Liver (tissue), 9 donors: Measurements from ENCODE around the gene PLEKHA8. TPM values are rescaled to one million over a fixed set of nuclear protein-coding genes. Genes with fewer than 3 reads are reported as not detected.

Experiments used
- DNase-seq: peaks from one replicate; pipeline ENCODE4 v3.0.0-alpha.2; 2017; ENCODE audit warnings: low spot score
- H3K27ac ChIP-seq, 2 donors: one replicate each; pipeline ENCODE4 v1.7.0; 2013; ENCODE audit warnings: inconsistent platforms in 2 of 2, low read length in 2 of 2, control low read depth in 1 of 2, low read depth in 1 of 2, mild to moderate bottlenecking in 1 of 2
- H3K27me3 ChIP-seq, 4 donors: one replicate each; pipeline versions ENCODE4 v1.6.1 to v1.7.0; 2013; ENCODE audit warnings: low read length in 3 of 4, inconsistent platforms in 1 of 4, mild to moderate bottlenecking in 1 of 4, moderate library complexity in 1 of 4; ENCODE audit not compliant: control insufficient read depth in 4 of 4, insufficient read depth in 4 of 4
- H3K36me3 ChIP-seq, 4 donors: one replicate each; pipeline versions ENCODE4 v1.6.1 to v1.7.0; 2013; ENCODE audit warnings: low read length in 3 of 4, mild to moderate bottlenecking in 3 of 4, low read depth in 1 of 4, moderate library complexity in 1 of 4; ENCODE audit not compliant: control insufficient read depth in 4 of 4, insufficient read depth in 3 of 4
- H3K4me1 ChIP-seq, 4 donors: one replicate each; pipeline versions ENCODE4 v1.6.1 to v1.7.0; 2013; ENCODE audit warnings: low read length in 3 of 4, mild to moderate bottlenecking in 3 of 4, moderate library complexity in 1 of 4; ENCODE audit not compliant: control insufficient read depth in 4 of 4, insufficient read depth in 4 of 4
- H3K4me3 ChIP-seq, 3 donors: one replicate each; pipeline versions ENCODE4 v1.6.1 to v1.7.0; 2013; ENCODE audit warnings: low read length in 3 of 3, control low read depth in 1 of 3, low read depth in 1 of 3, mild to moderate bottlenecking in 1 of 3
- H3K9ac ChIP-seq, 2 donors: one replicate each; pipeline ENCODE4 v1.7.0; 2013; ENCODE audit warnings: low read length in 2 of 2, mild to moderate bottlenecking in 2 of 2, moderate library complexity in 2 of 2, control low read depth in 1 of 2, low read depth in 1 of 2
- H3K9me3 ChIP-seq, 4 donors: one replicate each; pipeline versions ENCODE4 v1.6.1 to v1.7.0; 2013; ENCODE audit warnings: low read length in 3 of 4; ENCODE audit not compliant: control insufficient read depth in 4 of 4
- EGR1 ChIP-seq, 2 donors: IDR thresholded peaks; 2 replicates each; pipeline ENCODE4 v1.6.1; 2016 to 2018; ENCODE audit warnings: antibody characterized with exemption in 2 of 2, low read depth in 2 of 2
- FOXA1 ChIP-seq: IDR thresholded peaks from 2 replicates; pipeline ENCODE4 v1.6.1; 2016; ENCODE audit warnings: antibody characterized with exemption
- FOXA2 ChIP-seq: IDR thresholded peaks from 2 replicates; pipeline ENCODE4 v1.6.1; 2016; ENCODE audit warnings: antibody characterized with exemption
- HNF4A ChIP-seq, 2 donors: conservative IDR thresholded peaks; 2 replicates each; pipeline ENCODE4 v1.6.1; 2016; ENCODE audit warnings: antibody characterized with exemption in 2 of 2, mild to moderate bottlenecking in 2 of 2
- HNF4G ChIP-seq: IDR thresholded peaks from 2 replicates; pipeline ENCODE4 v1.6.1; 2016; ENCODE audit warnings: antibody characterized with exemption
- NR2F2 ChIP-seq: IDR thresholded peaks from 2 replicates; pipeline ENCODE4 v1.6.1; 2016; ENCODE audit warnings: antibody characterized with exemption
- RAD21 ChIP-seq, 2 donors: IDR thresholded peaks; 2 replicates each; pipeline ENCODE4 v1.6.1; 2016; ENCODE audit warnings: antibody characterized with exemption in 2 of 2, mild to moderate bottlenecking in 2 of 2
- RXRA ChIP-seq, 2 donors: IDR thresholded peaks; 2 replicates each; pipeline ENCODE4 v1.6.1; 2017 to 2018; ENCODE audit warnings: antibody characterized with exemption in 2 of 2, mild to moderate bottlenecking in 1 of 2
- SP1 ChIP-seq: IDR thresholded peaks from 2 replicates; pipeline ENCODE4 v1.6.1; 2018; ENCODE audit warnings: antibody characterized with exemption, mild to moderate bottlenecking
- TAF1 ChIP-seq: conservative IDR thresholded peaks from 2 replicates; pipeline ENCODE4 v1.6.1; 2016; ENCODE audit warnings: antibody characterized with exemption, mild to moderate bottlenecking
- YY1 ChIP-seq: IDR thresholded peaks from 2 replicates; pipeline ENCODE4 v1.6.1; 2016; ENCODE audit warnings: antibody characterized with exemption, mild to moderate bottlenecking
- WGBS: extraction: QIAGEN DNeasy Blood & Tissue Kit; methylation state at CpG from one replicate; pipeline ENCODE4 v1.1.7; 2013; 5-methylcytosine and 5-hydroxymethylcytosine counted together
- polyA plus RNA-seq, 2 donors: library from polyadenylated mRNA; stranded (reverse) in 1 of 2; unstranded in 1 of 2; fragments of 200-250 nt in 1 of 2; fragments of >200 nt in 1 of 2; fragmentation: Nextera tagmentation in 1 of 2; extraction: Ambion mirVana in 1 of 2; gene quantifications; one replicate each; pipeline versions ENCODE4 v1.2.1 to v1.2.3, GENCODE V29; 2013 to 2015
- total RNA-seq, 2 donors: library from RNA; depleted of rRNA; stranded (reverse); fragments of >200 nt; gene quantifications; one replicate each; pipeline ENCODE4 v1.2.3, GENCODE V29; 2014
- TF ChIP-seq, protein P1 (sequence below): fragments of 150-350 bp; IDR thresholded peaks from 2 replicates; pipeline ENCODE4 v1.5.1; 2017; ENCODE audit warnings: improper control_type of control experiment, low read depth, low read length; ENCODE audit not compliant: missing input control
- TF ChIP-seq, protein P2 (sequence below): IDR thresholded peaks from 2 replicates; pipeline ENCODE4 v1.6.1; 2016; ENCODE audit warnings: antibody characterized with exemption, mild to moderate bottlenecking
- TF ChIP-seq, protein P3 (sequence below): IDR thresholded peaks from 2 replicates; pipeline ENCODE4 v1.6.1; 2016; ENCODE audit warnings: antibody characterized with exemption
- TF ChIP-seq, protein P4 (sequence below): IDR thresholded peaks from 2 replicates; pipeline ENCODE4 v1.6.1; 2016; ENCODE audit warnings: antibody characterized with exemption
- donor health status: healthy.
- donor health status: healthy.
- donor health status: healthy.
- donor health status: healthy.
- donor health status: healthy.

The PLEKHA8 gene
- total and polyA plus RNA-seq, 4 donors: 1.0 to 5.4 (median 2.4) TPM

DNA sequence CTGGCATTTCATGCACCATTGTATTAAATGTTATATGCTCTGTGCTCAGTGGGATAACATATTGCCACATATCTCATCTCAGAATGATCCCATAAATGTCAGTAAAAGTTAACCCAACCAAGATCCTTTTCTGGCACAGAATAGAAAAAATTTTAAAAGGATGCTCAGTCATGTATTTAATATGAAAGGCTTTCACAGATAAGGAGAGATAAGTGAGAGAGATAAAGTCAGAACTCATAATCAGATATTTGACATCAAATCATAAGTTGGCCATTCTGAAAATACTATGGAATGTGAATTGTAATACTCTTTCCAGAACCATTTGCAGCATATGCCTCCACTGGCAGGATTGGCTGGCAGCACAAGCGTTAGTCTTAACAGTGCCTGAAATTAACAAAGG, 38.5 kb downstream of the PLEKHA8 start:
- Histone ChIP-seq H3K27me3 (no peaks in the 10 kb centered on the region), H3K4me1 (no peaks in the 10 kb centered on the region), H3K9ac (no peak overlapping the region), H3K9me3 (no peaks in the 10 kb centered on the region), H3K4me3 (no peak overlapping the region), H3K36me3 (peaks cover 0 to 5% (median 3%) of the 10 kb centered on the region in 4 donors), H3K27ac (no peak overlapping the region)
- 100% methylated on average over 1 of the region's 1 CpG for WGBS
- DNase-seq: no peak
- TF ChIP-seq FOXA1 (no peak), FOXA2 (no peak), RXRA (IDR thresholded peaks at IDR 0.05) (no peak), HNF4G (no peak), HNF4A (conservative IDR thresholded peaks at IDR 0.05) (no peak), EGR1 (IDR thresholded peaks at IDR 0.05; ENCODE audit: low read depth in 2 of 2) (no peak), SP1 (no peak), YY1 (no peak), TAF1 (no peak), RAD21 (IDR thresholded peaks at IDR 0.05) (no peak)
- TF ChIP-seq, protein P1, sequence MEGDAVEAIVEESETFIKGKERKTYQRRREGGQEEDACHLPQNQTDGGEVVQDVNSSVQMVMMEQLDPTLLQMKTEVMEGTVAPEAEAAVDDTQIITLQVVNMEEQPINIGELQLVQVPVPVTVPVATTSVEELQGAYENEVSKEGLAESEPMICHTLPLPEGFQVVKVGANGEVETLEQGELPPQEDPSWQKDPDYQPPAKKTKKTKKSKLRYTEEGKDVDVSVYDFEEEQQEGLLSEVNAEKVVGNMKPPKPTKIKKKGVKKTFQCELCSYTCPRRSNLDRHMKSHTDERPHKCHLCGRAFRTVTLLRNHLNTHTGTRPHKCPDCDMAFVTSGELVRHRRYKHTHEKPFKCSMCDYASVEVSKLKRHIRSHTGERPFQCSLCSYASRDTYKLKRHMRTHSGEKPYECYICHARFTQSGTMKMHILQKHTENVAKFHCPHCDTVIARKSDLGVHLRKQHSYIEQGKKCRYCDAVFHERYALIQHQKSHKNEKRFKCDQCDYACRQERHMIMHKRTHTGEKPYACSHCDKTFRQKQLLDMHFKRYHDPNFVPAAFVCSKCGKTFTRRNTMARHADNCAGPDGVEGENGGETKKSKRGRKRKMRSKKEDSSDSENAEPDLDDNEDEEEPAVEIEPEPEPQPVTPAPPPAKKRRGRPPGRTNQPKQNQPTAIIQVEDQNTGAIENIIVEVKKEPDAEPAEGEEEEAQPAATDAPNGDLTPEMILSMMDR: no peak
- TF ChIP-seq, protein P2, sequence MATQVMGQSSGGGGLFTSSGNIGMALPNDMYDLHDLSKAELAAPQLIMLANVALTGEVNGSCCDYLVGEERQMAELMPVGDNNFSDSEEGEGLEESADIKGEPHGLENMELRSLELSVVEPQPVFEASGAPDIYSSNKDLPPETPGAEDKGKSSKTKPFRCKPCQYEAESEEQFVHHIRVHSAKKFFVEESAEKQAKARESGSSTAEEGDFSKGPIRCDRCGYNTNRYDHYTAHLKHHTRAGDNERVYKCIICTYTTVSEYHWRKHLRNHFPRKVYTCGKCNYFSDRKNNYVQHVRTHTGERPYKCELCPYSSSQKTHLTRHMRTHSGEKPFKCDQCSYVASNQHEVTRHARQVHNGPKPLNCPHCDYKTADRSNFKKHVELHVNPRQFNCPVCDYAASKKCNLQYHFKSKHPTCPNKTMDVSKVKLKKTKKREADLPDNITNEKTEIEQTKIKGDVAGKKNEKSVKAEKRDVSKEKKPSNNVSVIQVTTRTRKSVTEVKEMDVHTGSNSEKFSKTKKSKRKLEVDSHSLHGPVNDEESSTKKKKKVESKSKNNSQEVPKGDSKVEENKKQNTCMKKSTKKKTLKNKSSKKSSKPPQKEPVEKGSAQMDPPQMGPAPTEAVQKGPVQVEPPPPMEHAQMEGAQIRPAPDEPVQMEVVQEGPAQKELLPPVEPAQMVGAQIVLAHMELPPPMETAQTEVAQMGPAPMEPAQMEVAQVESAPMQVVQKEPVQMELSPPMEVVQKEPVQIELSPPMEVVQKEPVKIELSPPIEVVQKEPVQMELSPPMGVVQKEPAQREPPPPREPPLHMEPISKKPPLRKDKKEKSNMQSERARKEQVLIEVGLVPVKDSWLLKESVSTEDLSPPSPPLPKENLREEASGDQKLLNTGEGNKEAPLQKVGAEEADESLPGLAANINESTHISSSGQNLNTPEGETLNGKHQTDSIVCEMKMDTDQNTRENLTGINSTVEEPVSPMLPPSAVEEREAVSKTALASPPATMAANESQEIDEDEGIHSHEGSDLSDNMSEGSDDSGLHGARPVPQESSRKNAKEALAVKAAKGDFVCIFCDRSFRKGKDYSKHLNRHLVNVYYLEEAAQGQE: no peak
- TF ChIP-seq, protein P3, sequence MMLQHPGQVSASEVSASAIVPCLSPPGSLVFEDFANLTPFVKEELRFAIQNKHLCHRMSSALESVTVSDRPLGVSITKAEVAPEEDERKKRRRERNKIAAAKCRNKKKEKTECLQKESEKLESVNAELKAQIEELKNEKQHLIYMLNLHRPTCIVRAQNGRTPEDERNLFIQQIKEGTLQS: no peak
- TF ChIP-seq, protein P4, sequence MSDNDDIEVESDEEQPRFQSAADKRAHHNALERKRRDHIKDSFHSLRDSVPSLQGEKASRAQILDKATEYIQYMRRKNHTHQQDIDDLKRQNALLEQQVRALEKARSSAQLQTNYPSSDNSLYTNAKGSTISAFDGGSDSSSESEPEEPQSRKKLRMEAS: no peak

DNA sequence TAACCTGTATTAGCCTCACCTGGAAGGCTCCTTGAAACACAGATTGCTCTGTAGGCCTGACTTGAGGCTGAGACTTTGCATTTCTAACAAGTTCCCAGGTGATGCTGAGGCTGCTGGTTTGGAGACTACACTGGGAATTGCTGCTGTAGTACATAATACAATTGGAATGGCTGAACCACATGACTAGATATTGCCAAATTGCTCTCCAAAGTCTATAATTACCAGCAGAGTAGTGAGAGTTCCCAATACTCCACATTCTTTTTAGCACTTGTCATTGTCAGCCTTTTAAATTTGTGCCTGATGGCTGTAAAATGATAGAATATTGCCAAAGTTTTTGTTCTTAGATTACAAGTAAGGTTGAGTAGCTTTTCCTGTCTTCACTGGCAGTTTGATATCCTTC, 39.9 kb downstream of the PLEKHA8 start:
- Histone ChIP-seq H3K9ac (no peak overlapping the region), H3K9me3 (no peaks in the 10 kb centered on the region), H3K27ac (no peak overlapping the region), H3K4me3 (no peak overlapping the region), H3K4me1 (no peaks in the 10 kb centered on the region), H3K36me3 (peaks cover 0 to 5% (median 2%) of the 10 kb centered on the region in 4 donors), H3K27me3 (no peaks in the 10 kb centered on the region)
- TF ChIP-seq, protein P2: no peak
- TF ChIP-seq TAF1: no peak
- no peak for TF ChIP-seq EGR1 (IDR thresholded peaks at IDR 0.05; ENCODE audit: low read depth in 2 of 2)
- no peak for TF ChIP-seq RAD21 (IDR thresholded peaks at IDR 0.05)
- no peak for TF ChIP-seq HNF4G
- TF ChIP-seq NR2F2: no peak
- DNase-seq: no peak
